ENCODE data around the gene MCAM. TPM values are rescaled to one million over a fixed set of nuclear protein-coding genes. Genes with fewer than 3 reads are reported as not detected.

Gene MCAM
- polyA plus RNA-seq, 1 experiment, result 41.9 TPM

DNA sequence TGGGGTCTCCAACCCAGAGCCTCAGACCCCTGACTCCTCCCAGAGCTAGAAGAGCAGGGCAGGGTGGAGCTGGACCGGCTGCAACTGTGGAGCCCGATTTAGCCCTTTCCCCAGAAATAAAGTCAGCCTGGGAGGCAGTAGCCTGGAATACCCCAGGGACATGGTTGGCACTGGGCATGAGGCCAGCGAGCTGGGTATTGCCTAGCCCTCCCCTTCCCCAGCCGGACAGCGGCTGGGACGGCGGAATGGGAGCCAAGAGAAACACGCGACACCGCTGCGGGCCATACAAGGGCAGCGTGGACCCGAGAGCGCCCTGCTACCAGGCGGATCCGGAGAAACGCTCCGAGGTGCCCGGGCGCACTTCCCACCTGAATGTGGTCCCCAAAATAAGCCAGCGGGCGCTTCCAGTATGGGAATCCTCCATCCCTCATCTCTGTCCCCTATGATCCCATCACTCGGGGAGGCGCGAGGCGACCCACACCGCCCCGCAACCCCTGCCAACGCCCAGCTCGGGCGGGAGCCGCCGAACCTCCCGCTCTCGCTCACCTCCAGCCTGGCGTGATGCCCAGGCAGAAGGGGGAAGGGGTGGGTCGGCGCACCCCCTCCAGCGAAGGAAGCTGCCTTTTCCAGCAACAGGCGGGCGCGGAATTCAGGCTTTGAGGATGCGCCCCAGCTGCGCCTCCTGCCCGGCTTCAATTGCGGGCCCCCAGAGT lies 758 bp downstream of the MCAM start:
- peak overlapping the region; percentile 71 for H3K4me3 ChIP-seq (ENCODE audit: low read depth, low read length)
- H3K27ac ChIP-seq (ENCODE audit: low read depth, low read length), result peak overlapping the region; percentile 31
- ChIA-PET POLR2A (interaction anchor here (0.7 to 2.6 kb wide), 5 partner anchors 18 to 195 kb away, joined by 3 to 32 read pairs (median 5); partner anchors contain the start of genes HINFP and RNF26), CTCF (interaction anchor here (0.6 to 8.8 kb wide), 6 partner anchors 7 to 61 kb away, joined by 3 to 161 read pairs (median 5); partner anchors contain the start of gene C1QTNF5)
- TF ChIP-seq CTCF (IDR thresholded peaks at IDR 0.05; ENCODE audit: low read depth, low read length), result no peak
- no peaks in the 10 kb centered on the region; the same call in 1 of the 2 replicates for H3K9me3 ChIP-seq (ENCODE audit: control insufficient read depth, insufficient read depth, low read length)
- H3K27me3 ChIP-seq (ENCODE audit: control insufficient read depth, insufficient read depth, low read length), result no peaks in the 10 kb centered on the region
- DNase-seq (ENCODE audit: low read depth, low spot score), result no peak

DNA sequence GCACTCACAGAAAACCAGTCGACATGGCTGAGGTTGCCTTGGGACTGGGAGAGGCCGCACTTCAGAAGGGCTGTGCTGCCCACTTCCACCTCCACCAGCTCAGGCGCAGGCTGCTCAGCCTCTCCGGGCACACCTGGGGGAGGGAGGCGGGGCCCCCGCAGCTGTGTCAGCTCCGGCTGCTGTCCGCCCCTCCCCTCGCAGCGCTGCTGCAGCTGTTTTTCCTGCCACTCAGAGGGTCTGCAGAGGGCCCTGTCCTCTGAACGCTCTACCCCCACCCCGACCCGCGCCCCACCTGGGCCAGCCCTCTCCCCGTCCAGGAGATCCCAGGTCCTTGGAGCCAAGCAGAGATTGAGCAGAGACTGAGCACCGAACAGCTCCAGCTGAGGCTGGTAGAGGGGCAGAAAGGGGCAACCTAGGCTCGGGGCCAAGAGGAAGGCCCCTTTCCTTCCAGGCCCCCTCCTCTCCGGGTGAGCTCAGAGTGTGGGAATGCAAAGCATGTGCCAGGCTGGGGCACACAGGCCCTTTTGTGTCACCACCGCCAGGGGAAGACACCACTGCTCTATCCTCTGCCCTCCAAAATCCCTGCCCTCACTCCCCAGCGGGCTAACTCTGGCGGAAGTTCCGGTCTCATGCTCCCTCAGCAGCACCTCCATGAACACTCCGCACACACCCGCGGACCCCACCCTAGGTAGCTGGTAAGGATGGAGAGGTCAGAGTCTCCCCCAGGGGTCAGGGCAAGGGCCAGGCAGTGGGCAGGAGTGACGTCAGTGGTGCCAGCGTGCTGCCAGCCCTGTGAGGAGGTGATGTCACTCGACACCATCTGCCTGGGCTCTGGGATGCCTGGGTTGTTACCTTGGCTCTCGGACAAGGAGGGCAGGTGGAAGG lies 1.6 kb downstream of the MCAM start:
- ChIA-PET POLR2A (interaction anchor here (1.1 to 2.6 kb wide), 2 partner anchors 18 to 23 kb away, joined by 3 to 32 read pairs; no protein-coding TSS in a partner anchor), CTCF (interaction anchor here (0.6 to 1.3 kb wide), 7 partner anchors 8 to 110 kb away, joined by 3 to 8 read pairs (median 4); partner anchors contain the start of gene CBL)
- H3K4me3 ChIP-seq (ENCODE audit: low read depth, low read length), result peak overlapping the region; percentile 71

GRCh38 chr11:119314726-119315125 lies 2.2 kb downstream of the MCAM start:
- Histone ChIP-seq H3K27me3 (ENCODE audit: control insufficient read depth, insufficient read depth, low read length) (no peaks in the 10 kb centered on the region), H3K4me3 (ENCODE audit: low read depth, low read length) (peak overlapping the region; percentile 71; the same call in 1 of the 2 replicates), H3K27ac (ENCODE audit: low read depth, low read length) (no peak overlapping the region), H3K9me3 (ENCODE audit: control insufficient read depth, insufficient read depth, low read length) (no peaks in the 10 kb centered on the region; the same call in 1 of the 2 replicates)
- ChIA-PET CTCF (interaction anchor here (0.8 to 1.3 kb wide), 5 partner anchors 9 to 109 kb away, joined by 3 to 6 read pairs (median 4); partner anchors contain the start of gene CBL), POLR2A (no interaction called here)
- DNase-seq (ENCODE audit: low read depth, low spot score), result no peak
- TF ChIP-seq CTCF (IDR thresholded peaks at IDR 0.05; ENCODE audit: low read depth, low read length), result no peak

More for the DNA sequence above, 1.6 kb downstream of the MCAM start:
- Histone ChIP-seq H3K9me3 (ENCODE audit: control insufficient read depth, insufficient read depth, low read length) (no peaks in the 10 kb centered on the region; the same call in 1 of the 2 replicates), H3K27ac (ENCODE audit: low read depth, low read length) (no peak overlapping the region), H3K27me3 (ENCODE audit: control insufficient read depth, insufficient read depth, low read length) (no peaks in the 10 kb centered on the region)
- no peak for TF ChIP-seq CTCF (IDR thresholded peaks at IDR 0.05; ENCODE audit: low read depth, low read length)
- DNase-seq (ENCODE audit: low read depth, low spot score), result no peak

DNA sequence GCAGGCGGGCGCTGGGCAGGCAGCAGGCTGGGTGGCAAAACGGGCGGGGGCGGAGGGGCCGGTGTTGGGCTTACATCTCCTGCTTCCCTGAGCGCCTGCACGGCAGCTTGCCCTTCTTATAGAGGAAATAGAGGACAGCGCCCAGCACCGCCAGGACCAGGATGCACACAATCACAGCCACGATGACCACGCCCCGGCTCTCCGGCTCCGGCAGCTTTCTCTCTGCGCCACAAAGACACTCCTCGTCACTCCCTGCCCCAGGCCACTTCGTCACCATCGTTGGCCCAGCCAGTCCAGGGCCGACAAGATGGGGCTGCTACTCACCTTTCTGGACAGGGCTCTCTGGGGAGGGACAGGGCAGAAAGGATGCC lies 6.3 kb downstream of the MCAM start:
- ChIA-PET POLR2A (interaction anchor here (0.6 kb wide), 1 partner anchor 186 kb away, joined by 6 read pairs; no protein-coding TSS in a partner anchor), CTCF (interaction anchor here (1.1 kb wide), 1 partner anchor 13 kb away, joined by 3 read pairs; no protein-coding TSS in a partner anchor)
- H3K27me3 ChIP-seq (ENCODE audit: control insufficient read depth, insufficient read depth, low read length), result no peaks in the 10 kb centered on the region
- DNase-seq (ENCODE audit: low read depth, low spot score), result no peak
- TF ChIP-seq CTCF (IDR thresholded peaks at IDR 0.05; ENCODE audit: low read depth, low read length), result no peak
- H3K4me3 ChIP-seq (ENCODE audit: low read depth, low read length), result no peak overlapping the region
- no peak overlapping the region for H3K27ac ChIP-seq (ENCODE audit: low read depth, low read length)
- H3K9me3 ChIP-seq (ENCODE audit: control insufficient read depth, insufficient read depth, low read length), result no peaks in the 10 kb centered on the region
